ENCODE results near the gene HSPB8. TPM values are rescaled to one million over a fixed set of nuclear protein-coding genes. Genes with fewer than 3 reads are reported as not detected.

Gene HSPB8
- total and polyA plus RNA-seq, 7 donors = 398 to 1,629 (median 940) TPM

DNA sequence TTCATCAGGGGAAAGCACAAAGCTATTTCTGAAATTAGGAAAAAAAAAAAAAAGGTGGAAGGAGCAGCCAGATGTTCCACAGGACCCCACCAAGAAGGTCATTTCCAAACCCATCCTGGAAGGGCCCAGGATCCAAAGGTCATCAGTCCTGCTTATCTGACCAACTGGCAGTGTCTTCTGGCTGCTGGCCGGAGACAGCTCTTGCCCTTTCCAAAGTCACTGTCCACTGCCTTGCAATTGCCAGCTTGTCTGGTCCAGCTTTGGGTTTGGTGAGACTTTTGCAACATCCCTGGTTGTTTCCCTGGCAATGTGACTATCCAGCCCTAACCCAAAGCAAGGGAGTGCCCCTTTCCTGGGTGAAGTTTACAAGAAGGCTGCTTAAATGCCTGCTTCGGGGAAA lies 18.9 kb upstream of the HSPB8 start:
- WGBS, 3 donors = 41 to 48% (median 46%) methylated on average over 2 of the region's 2 CpGs
- peak in 1 of 2 donors; percentile 65 for DNase-seq

DNA sequence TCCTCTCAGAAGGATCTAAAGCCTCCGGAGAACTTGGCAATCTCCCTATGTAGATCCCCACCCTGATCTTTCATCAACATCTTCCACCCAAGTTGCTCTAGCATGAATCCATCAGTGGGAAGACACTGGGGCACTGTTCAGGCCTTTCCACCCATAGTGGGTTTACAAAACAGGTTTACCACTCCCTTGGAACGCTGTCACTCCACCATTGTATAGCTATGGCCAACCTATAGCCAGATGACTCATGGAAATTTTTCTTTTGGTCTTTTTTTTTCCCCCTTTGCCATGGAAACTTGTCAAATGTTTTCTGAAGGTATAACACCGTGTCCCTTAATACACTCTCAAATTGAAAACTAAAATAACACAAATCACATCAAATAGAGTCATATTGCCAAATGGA lies 10.8 kb upstream of the HSPB8 start:
- ATAC-seq = no peak
- Histone ChIP-seq H3K9me3 (no peaks in the 10 kb centered on the region), H3K36me3 (ENCODE audit: insufficient read depth in 1 of 2, low read depth in 1 of 2) (no peaks in the 10 kb centered on the region), H3K27ac (no peak overlapping the region), H3K4me3 (no peak overlapping the region), H3K4me1 (no peaks in the 10 kb centered on the region), H3K27me3 (ENCODE audit: insufficient read depth in 3 of 3, low read length in 2 of 3) (no peaks in the 10 kb centered on the region)
- 67 to 82% (median 74%) methylated on average over 3 of the region's 3 CpGs for WGBS, 3 donors
- no peak for DNase-seq
- intact Hi-C loops (cut with DNase I) = no loop called here
- TF ChIP-seq, protein P1, sequence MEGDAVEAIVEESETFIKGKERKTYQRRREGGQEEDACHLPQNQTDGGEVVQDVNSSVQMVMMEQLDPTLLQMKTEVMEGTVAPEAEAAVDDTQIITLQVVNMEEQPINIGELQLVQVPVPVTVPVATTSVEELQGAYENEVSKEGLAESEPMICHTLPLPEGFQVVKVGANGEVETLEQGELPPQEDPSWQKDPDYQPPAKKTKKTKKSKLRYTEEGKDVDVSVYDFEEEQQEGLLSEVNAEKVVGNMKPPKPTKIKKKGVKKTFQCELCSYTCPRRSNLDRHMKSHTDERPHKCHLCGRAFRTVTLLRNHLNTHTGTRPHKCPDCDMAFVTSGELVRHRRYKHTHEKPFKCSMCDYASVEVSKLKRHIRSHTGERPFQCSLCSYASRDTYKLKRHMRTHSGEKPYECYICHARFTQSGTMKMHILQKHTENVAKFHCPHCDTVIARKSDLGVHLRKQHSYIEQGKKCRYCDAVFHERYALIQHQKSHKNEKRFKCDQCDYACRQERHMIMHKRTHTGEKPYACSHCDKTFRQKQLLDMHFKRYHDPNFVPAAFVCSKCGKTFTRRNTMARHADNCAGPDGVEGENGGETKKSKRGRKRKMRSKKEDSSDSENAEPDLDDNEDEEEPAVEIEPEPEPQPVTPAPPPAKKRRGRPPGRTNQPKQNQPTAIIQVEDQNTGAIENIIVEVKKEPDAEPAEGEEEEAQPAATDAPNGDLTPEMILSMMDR (IDR thresholded peaks at IDR 0.05) = no peak

More for the DNA sequence above, 18.9 kb upstream of the HSPB8 start:
- Histone ChIP-seq H3K27ac (peak overlapping the region; percentile 95), H3K27me3 (ENCODE audit: insufficient read depth in 3 of 3, low read length in 2 of 3) (no peaks in the 10 kb centered on the region), H3K36me3 (ENCODE audit: insufficient read depth in 1 of 2, low read depth in 1 of 2) (no peaks in the 10 kb centered on the region), H3K4me3 (no peak overlapping the region), H3K4me1 (peaks cover 43% of the 10 kb centered on the region), H3K9me3 (no peaks in the 10 kb centered on the region)
- TF ChIP-seq, protein P1 (IDR thresholded peaks at IDR 0.05) = no peak
- ATAC-seq = no peak
- intact Hi-C loops (cut with DNase I) = loop anchor here in 1 of 2 donors (2.0 kb wide), 1 partner anchor 17 kb away; no protein-coding TSS in a partner anchor

DNA sequence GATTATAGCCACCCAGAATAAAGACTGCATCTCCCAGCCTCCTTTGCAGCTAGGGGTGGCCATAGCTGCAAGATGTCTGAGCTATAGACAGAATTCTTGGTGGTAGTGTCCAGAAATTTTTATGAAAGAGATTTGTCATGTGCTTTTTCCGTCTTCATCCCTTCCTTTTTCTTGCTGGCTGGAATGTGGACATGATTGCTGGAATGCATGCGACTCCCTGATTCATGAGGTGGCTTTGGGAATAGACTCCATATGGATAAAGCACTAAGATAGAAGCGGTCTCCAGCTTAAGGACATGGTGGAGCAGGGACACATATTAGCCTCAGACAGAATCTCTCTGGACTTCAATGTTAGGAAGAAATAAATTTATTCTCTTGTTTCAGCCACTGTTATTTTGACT lies 10.0 kb upstream of the HSPB8 start:
- H3K4me1 ChIP-seq = no peaks in the 10 kb centered on the region
- TF ChIP-seq, protein P1 (IDR thresholded peaks at IDR 0.05) = no peak
- intact Hi-C loops (cut with DNase I) = no loop called here
- DNase-seq = no peak
- no peaks in the 10 kb centered on the region for H3K9me3 ChIP-seq
- 69 to 79% (median 70%) methylated on average over 3 of the region's 3 CpGs for WGBS, 3 donors
- no peaks in the 10 kb centered on the region for H3K36me3 ChIP-seq (ENCODE audit: insufficient read depth in 1 of 2, low read depth in 1 of 2)
- no peak for ATAC-seq
- H3K4me3 ChIP-seq = no peak overlapping the region
- no peak overlapping the region for H3K27ac ChIP-seq
- no peaks in the 10 kb centered on the region for H3K27me3 ChIP-seq (ENCODE audit: insufficient read depth in 3 of 3, low read length in 2 of 3)

DNA sequence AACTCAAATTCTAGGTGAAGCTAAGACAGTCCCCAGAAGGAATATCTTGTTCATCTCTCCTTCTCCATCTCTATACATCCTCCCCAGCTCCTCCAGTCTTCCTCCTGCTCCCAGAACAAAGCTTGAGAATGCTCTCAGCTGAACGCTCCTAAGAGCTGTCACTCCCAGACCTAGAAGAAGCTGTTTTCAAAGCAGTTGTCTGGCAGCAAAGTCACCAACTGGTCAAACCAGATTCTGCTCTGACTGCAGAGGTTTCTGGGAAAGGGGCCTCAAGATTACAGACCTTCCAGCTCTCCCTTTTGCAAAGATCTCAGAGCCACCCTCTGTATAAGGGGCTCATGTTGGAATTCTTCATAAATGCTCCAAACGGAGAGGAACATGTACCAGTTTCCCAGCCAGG lies 9.6 kb upstream of the HSPB8 start:
- intact Hi-C loops (cut with DNase I) = no loop called here
- no peaks in the 10 kb centered on the region for H3K4me1 ChIP-seq
- TF ChIP-seq, protein P1 (IDR thresholded peaks at IDR 0.05) = no peak
- H3K27ac ChIP-seq = no peak overlapping the region
- ATAC-seq (no peak), DNase-seq (no peak)
- no peaks in the 10 kb centered on the region for H3K36me3 ChIP-seq (ENCODE audit: insufficient read depth in 1 of 2, low read depth in 1 of 2)
- no peaks in the 10 kb centered on the region for H3K27me3 ChIP-seq (ENCODE audit: insufficient read depth in 3 of 3, low read length in 2 of 3)
- 51 to 68% (median 60%) methylated on average over 2 of the region's 2 CpGs for WGBS, 3 donors
- H3K9me3 ChIP-seq = no peaks in the 10 kb centered on the region
- H3K4me3 ChIP-seq = no peak overlapping the region

DNA sequence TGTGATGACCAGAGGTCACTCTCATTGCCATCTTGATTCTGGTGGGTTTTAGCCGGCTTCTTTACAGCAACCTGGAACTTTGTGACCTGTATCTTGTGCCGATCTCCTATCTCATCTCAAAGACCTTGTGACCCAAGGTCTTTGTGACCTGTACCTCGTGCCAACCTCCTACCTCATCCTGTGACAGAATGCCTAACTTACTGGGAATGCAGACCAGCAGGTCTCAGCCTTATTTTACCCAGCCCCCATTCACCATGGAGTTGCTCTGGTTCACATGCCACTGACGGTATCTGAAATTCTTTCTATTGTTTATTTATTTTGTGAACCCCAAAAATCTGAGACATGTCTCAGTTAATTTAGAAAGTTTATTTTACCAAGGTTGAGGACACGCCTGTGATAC lies 7.4 kb upstream of the HSPB8 start:
- ATAC-seq (no peak), DNase-seq (no peak)
- Histone ChIP-seq H3K27me3 (ENCODE audit: insufficient read depth in 3 of 3, low read length in 2 of 3) (no peaks in the 10 kb centered on the region), H3K4me3 (no peak overlapping the region), H3K4me1 (peaks cover 8% of the 10 kb centered on the region), H3K36me3 (ENCODE audit: insufficient read depth in 1 of 2, low read depth in 1 of 2) (no peaks in the 10 kb centered on the region), H3K27ac (no peak overlapping the region), H3K9me3 (no peaks in the 10 kb centered on the region)
- intact Hi-C loops (cut with DNase I) = no loop called here
- 80 to 88% (median 84%) methylated on average over 5 of the region's 5 CpGs for WGBS, 3 donors
- TF ChIP-seq, protein P1 (IDR thresholded peaks at IDR 0.05) = no peak
